Effector memory CD4-positive, alpha-beta T cell (primary cell): ENCODE measurements around the gene ACSF3.

Experiments
- DNase-seq, 3 donors: peaks; one replicate each; pipeline ENCODE4 v3.0.0-alpha.2; 2020
- H3K27ac ChIP-seq: 2 replicates; pipeline ENCODE4 v1.7.0; 2013; ENCODE audit warnings: mild to moderate bottlenecking, low read length, moderate library complexity; ENCODE audit not compliant: insufficient read depth, poor library complexity, severe bottlenecking
- H3K27me3 ChIP-seq: replicated peaks from 2 replicates; pipeline ENCODE4 v1.7.0; 2013; ENCODE audit warnings: mild to moderate bottlenecking, low read length; ENCODE audit not compliant: insufficient read depth, control insufficient read depth, poor library complexity, severe bottlenecking
- H3K36me3 ChIP-seq: 2 replicates; pipeline ENCODE4 v1.7.0; 2013; ENCODE audit warnings: mild to moderate bottlenecking, low read length, moderate library complexity; ENCODE audit not compliant: control insufficient read depth, insufficient read depth
- H3K4me1 ChIP-seq: 2 replicates; pipeline ENCODE4 v1.7.0; 2013; ENCODE audit warnings: low read length, mild to moderate bottlenecking; ENCODE audit not compliant: control insufficient read depth, insufficient read depth, poor library complexity, severe bottlenecking
- H3K4me3 ChIP-seq: 2 replicates; pipeline ENCODE4 v1.7.0; 2013; ENCODE audit warnings: low read length, low read depth, mild to moderate bottlenecking; ENCODE audit not compliant: insufficient read depth, poor library complexity, severe bottlenecking
- H3K9me3 ChIP-seq: 2 replicates; pipeline ENCODE4 v1.7.0; 2013; ENCODE audit warnings: mild to moderate bottlenecking, low read length, moderate library complexity; ENCODE audit not compliant: control insufficient read depth

The ACSF3 gene

DNA sequence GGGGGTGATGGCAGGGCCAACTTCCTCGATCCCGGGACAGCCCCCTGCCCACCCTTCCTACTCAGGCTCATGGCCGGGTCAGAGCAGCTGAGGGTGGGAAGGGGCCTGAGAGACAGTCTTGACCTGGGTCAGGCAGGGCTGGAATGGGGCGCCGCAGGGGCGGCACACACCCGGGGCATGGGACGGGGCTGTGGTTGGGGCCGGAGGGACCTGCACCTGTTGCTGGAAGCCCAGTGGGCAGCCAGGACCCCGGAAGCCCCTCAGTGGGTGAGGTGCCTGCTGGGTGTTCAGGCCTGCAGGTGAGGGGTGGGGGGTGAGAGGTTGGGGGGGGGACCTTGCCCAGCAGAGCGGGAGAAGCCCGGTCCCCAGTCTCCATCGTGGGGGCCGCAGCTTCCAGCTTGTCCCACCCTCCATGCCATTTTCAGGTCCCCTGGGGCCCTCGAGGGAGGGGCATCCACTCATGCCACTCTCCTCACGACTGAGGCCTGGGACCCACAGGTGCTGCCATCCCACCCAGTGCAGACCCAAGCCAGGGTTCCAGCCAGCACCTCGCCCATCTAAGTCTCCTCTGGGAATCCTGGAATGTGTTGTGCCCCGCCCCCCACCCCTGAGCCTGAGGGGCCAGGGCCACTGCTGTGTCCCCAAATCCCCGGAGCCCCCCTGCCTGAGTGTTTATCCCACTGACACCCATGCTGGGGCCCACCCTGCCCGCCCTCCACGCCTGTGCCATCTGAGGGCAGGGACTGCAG is 43.4 kb upstream of the ACSF3 start:
- no peaks in the 10 kb centered on the region for H3K27me3 ChIP-seq
- H3K36me3 ChIP-seq, result no peaks in the 10 kb centered on the region
- H3K4me3 ChIP-seq, result no peak overlapping the region
- H3K4me1 ChIP-seq, result no peaks in the 10 kb centered on the region
- H3K27ac ChIP-seq, result no peak overlapping the region
- no peaks in the 10 kb centered on the region for H3K9me3 ChIP-seq
- no peak for DNase-seq

DNA sequence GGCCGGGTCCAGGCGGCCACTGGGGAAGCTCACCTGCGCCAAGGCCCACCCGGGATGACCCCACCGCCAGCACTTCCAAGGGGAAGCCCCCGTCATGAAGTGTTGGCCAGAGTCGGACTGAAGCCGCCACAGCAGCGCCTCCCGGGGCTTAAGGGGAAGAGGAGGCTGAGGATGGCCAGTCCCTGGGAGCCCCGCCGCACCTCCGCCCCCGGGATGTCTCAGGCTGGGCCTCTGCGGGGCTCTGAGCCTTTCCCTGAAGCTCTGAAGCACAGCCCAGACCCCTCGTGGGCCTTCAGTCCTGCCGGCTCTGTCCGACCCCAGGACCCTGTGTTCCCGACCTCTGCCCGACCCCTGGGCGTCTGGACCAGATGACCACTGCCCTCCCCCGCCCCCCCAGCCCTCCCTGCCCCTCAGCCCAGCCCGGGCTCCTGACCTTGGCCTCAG is 42.8 kb upstream of the ACSF3 start:
- no peaks in the 10 kb centered on the region for H3K36me3 ChIP-seq
- H3K4me3 ChIP-seq, result no peak overlapping the region
- no peak for DNase-seq
- H3K4me1 ChIP-seq, result no peaks in the 10 kb centered on the region
- no peaks in the 10 kb centered on the region for H3K9me3 ChIP-seq
- H3K27ac ChIP-seq, result no peak overlapping the region
- no peaks in the 10 kb centered on the region for H3K27me3 ChIP-seq

GRCh38 chr16:89051521-89052166 is 42.0 kb upstream of the ACSF3 start:
- no peak overlapping the region for H3K27ac ChIP-seq
- no peaks in the 10 kb centered on the region for H3K27me3 ChIP-seq
- H3K36me3 ChIP-seq, result no peaks in the 10 kb centered on the region
- no peak overlapping the region for H3K4me3 ChIP-seq
- no peak for DNase-seq
- no peaks in the 10 kb centered on the region for H3K9me3 ChIP-seq
- H3K4me1 ChIP-seq, result no peaks in the 10 kb centered on the region

DNA sequence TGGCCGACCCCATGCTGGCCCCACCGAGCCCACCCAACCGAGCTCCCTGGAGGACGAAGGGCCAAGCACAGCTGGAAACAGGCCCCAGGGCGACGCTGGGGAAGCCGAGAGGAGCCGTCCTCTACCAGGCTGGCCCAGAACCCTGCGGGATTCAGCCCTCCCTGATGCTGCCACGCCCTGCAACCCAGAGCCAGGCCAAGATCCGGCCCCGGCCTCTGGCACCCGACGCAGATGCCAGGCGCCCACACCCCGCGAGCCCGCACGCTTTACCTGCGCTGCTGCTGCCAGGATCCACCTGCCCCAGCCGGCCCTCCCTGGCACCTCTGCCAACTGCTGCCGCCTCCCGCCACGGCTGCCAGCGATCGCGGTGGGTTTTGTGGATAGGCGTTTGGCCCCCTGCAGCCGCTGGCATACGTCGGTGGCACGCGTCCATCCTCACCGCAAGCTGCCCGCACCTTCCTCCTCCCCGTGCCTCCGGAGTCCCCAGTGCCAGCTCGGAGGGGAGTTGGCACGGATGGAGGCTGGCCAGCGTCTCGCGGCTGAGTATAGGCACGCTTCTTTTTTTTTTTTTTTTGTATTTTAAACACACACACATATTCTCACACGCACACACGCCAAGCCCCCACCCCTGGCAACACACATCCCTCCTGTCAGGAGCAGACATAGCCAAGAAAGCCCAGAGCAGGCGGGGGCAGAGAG is 41.3 kb upstream of the ACSF3 start:
- no peak overlapping the region for H3K4me3 ChIP-seq
- no peak for DNase-seq
- H3K36me3 ChIP-seq, result no peaks in the 10 kb centered on the region
- no peaks in the 10 kb centered on the region for H3K9me3 ChIP-seq
- H3K27me3 ChIP-seq, result no peaks in the 10 kb centered on the region
- no peak overlapping the region for H3K27ac ChIP-seq
- no peaks in the 10 kb centered on the region for H3K4me1 ChIP-seq

- Histone ChIP-seq H3K9me3 (no peaks in the 10 kb centered on the region), H3K36me3 (no peaks in the 10 kb centered on the region), H3K4me1 (no peaks in the 10 kb centered on the region), H3K4me3 (no peak overlapping the region), H3K27ac (no peak overlapping the region), H3K27me3 (no peaks in the 10 kb centered on the region)
- no peak for DNase-seq
These were observed 40.5 kb upstream of the ACSF3 start for GRCh38 chr16:89052890-89053724.

- Histone ChIP-seq H3K4me1 (no peaks in the 10 kb centered on the region), H3K27ac (no peak overlapping the region), H3K36me3 (no peaks in the 10 kb centered on the region), H3K27me3 (no peaks in the 10 kb centered on the region), H3K4me3 (no peak overlapping the region), H3K9me3 (no peaks in the 10 kb centered on the region)
- no peak for DNase-seq
These were observed 40.0 kb upstream of the ACSF3 start for GRCh38 chr16:89053725-89054029.

GRCh38 chr16:89054261-89054661 is 39.4 kb upstream of the ACSF3 start:
- H3K27me3 ChIP-seq, result no peaks in the 10 kb centered on the region
- H3K4me3 ChIP-seq, result no peak overlapping the region
- DNase-seq, result no peak

GRCh38 chr16:89054714-89055113 is 38.9 kb upstream of the ACSF3 start:
- no peaks in the 10 kb centered on the region for H3K9me3 ChIP-seq
- H3K4me1 ChIP-seq, result no peaks in the 10 kb centered on the region
- H3K36me3 ChIP-seq, result no peaks in the 10 kb centered on the region
- DNase-seq, result no peak
- H3K4me3 ChIP-seq, result no peak overlapping the region
- H3K27me3 ChIP-seq, result no peaks in the 10 kb centered on the region
- no peak overlapping the region for H3K27ac ChIP-seq

More at GRCh38 chr16:89054261-89054661, 39.4 kb upstream of the ACSF3 start:
- H3K9me3 ChIP-seq, result no peaks in the 10 kb centered on the region
- no peak overlapping the region for H3K27ac ChIP-seq
- H3K4me1 ChIP-seq, result no peaks in the 10 kb centered on the region
- H3K36me3 ChIP-seq, result no peaks in the 10 kb centered on the region

- Histone ChIP-seq H3K4me3 (no peak overlapping the region), H3K4me1 (no peaks in the 10 kb centered on the region), H3K9me3 (no peaks in the 10 kb centered on the region), H3K27me3 (no peaks in the 10 kb centered on the region), H3K27ac (no peak overlapping the region), H3K36me3 (no peaks in the 10 kb centered on the region)
- DNase-seq, result no peak
These were observed 38.3 kb upstream of the ACSF3 start for GRCh38 chr16:89055313-89055712.
